Breast epithelium (tissue), 3 donors: ENCODE data around the gene AFF3.

ENCODE experiments used
- POLR2A ChIP-seq: fragments of 450-650 bp; IDR thresholded peaks from one replicate; pipeline ENCODE4 v1.6.1; 2016; ENCODE audit warnings: antibody characterized with exemption, mild to moderate bottlenecking, moderate library complexity
- TF ChIP-seq, protein P1 (sequence below), 3 donors: fragments of 450-650 bp; IDR thresholded peaks; one replicate each; pipeline ENCODE4 v1.5.1; 2016 to 2017; ENCODE audit warnings: antibody characterized with exemption in 3 of 3, mild to moderate bottlenecking in 3 of 3, moderate library complexity in 3 of 3

DNA sequence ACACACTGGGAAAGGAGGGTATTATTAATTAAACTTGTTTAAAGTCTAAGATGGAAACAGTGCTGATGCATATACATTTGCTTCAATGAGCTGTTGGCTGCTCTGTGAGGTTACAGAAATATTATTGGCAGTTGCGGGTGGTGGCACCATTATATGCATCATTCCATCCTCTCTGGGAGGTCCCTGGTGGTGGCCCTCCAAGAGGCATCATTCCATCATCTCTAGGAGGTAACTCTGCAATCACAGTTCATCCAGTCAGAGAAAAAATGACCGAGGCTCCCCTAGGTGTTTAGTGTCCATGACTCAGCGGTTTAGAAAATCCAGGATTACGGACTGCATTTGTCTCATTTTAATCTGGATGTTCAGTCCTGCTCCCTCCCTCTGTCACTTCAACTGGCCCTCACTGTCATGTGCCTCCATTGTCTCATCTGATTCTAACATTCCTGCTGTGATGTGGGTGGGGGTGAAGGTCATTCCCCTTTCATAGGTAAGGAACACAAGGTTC, 15.4 kb downstream of the AFF3 start:
- no peak for TF ChIP-seq POLR2A
- TF ChIP-seq, protein P1, sequence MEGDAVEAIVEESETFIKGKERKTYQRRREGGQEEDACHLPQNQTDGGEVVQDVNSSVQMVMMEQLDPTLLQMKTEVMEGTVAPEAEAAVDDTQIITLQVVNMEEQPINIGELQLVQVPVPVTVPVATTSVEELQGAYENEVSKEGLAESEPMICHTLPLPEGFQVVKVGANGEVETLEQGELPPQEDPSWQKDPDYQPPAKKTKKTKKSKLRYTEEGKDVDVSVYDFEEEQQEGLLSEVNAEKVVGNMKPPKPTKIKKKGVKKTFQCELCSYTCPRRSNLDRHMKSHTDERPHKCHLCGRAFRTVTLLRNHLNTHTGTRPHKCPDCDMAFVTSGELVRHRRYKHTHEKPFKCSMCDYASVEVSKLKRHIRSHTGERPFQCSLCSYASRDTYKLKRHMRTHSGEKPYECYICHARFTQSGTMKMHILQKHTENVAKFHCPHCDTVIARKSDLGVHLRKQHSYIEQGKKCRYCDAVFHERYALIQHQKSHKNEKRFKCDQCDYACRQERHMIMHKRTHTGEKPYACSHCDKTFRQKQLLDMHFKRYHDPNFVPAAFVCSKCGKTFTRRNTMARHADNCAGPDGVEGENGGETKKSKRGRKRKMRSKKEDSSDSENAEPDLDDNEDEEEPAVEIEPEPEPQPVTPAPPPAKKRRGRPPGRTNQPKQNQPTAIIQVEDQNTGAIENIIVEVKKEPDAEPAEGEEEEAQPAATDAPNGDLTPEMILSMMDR (IDR thresholded peaks at IDR 0.05), result no peak
